PC-3 (cell line): ENCODE data around the gene CLMP. TPM values are rescaled to one million over a fixed set of nuclear protein-coding genes. Genes with fewer than 3 reads are reported as not detected.

Experiments used
- ATAC-seq: fragments of 200-7000 bp; cut with Tn5 transposase; 2 replicates; pipeline ENCODE4 v1.9.1; 2020; ENCODE audit warnings: mild to moderate bottlenecking, moderate library complexity
- BruUV-seq: library from RNA; stranded (reverse); fragments of 400-500 nt; replicated peaks from 2 replicates; lab custom pipeline; 2021; lab: Mats Ljungman, UMichigan
- CTCF ChIA-PET: fragments of 300-600 bp; sonication (Branson Sonifier 250); formaldehyde crosslinking; loops from one replicate; lab custom pipeline; 2022; ENCODE audit warnings: antibody characterized with exemption; lab: Charles Lee
- POLR2A ChIA-PET: fragments of 300-600 bp; sonication (Branson Sonifier 250); formaldehyde crosslinking; loops from one replicate; lab custom pipeline; 2022; ENCODE audit warnings: antibody characterized with exemption; ENCODE audit not compliant: unreplicated experiment; lab: Charles Lee
- DNase-seq: peaks from one replicate; pipeline ENCODE4 v3.0.0-alpha.2; 2015
- H2AFZ ChIP-seq: fragments of 300-600 bp; sonication (generic); 2 replicates; pipeline ENCODE4 v1.6.0; 2016; ENCODE audit warnings: antibody characterized with exemption, low read length
- H3F3A ChIP-seq: fragments of 300-600 bp; sonication (generic); one replicate; pipeline ENCODE4 v1.6.0; 2017; ENCODE audit warnings: antibody characterized with exemption, low read length, control low read depth, mild to moderate bottlenecking; ENCODE audit not compliant: unreplicated experiment
- H3K27ac ChIP-seq: fragments of 300-600 bp; sonication (generic); 2 replicates; pipeline ENCODE4 v1.5.1; 2016; ENCODE audit warnings: mild to moderate bottlenecking, low read length
- H3K27me3 ChIP-seq: fragments of 300-600 bp; sonication (generic); 2 replicates; pipeline ENCODE4 v1.6.1; 2016; ENCODE audit warnings: low read length, mixed read lengths
- H3K36me3 ChIP-seq: fragments of 300-600 bp; sonication (generic); 2 replicates; pipeline ENCODE4 v1.6.1; 2016; ENCODE audit warnings: low read depth, mixed run types, low read length, mixed read lengths
- H3K4me1 ChIP-seq: fragments of 300-600 bp; sonication (generic); 2 replicates; pipeline ENCODE4 v1.5.1; 2016; ENCODE audit warnings: low read length; ENCODE audit not compliant: insufficient read depth
- H3K4me2 ChIP-seq: fragments of 300-600 bp; sonication (generic); 2 replicates; pipeline ENCODE4 v1.6.0; 2016; ENCODE audit warnings: low read length
- H3K4me3 ChIP-seq: fragments of 300-600 bp; sonication (generic); 2 replicates; pipeline ENCODE4 v1.5.1; 2016; ENCODE audit warnings: mild to moderate bottlenecking, low read length, mixed read lengths
- H3K79me2 ChIP-seq: fragments of 300-600 bp; sonication (generic); 2 replicates; pipeline ENCODE4 v1.6.1; 2017; ENCODE audit warnings: low read length, mixed read lengths
- H3K9ac ChIP-seq: fragments of 300-600 bp; sonication (generic); 2 replicates; pipeline ENCODE4 v1.6.0; 2016; ENCODE audit warnings: mild to moderate bottlenecking, low read length
- H3K9me2 ChIP-seq: fragments of 300-600 bp; sonication (generic); replicated peaks from 2 replicates; pipeline ENCODE4 v1.6.1; 2016; ENCODE audit warnings: mixed run types, low read length, mixed read lengths
- H3K9me3 ChIP-seq: fragments of 300-600 bp; sonication (generic); 2 replicates; pipeline ENCODE4 v1.6.1; 2016; ENCODE audit warnings: low read length, mixed read lengths
- H4K20me1 ChIP-seq: fragments of 300-600 bp; sonication (generic); 2 replicates; pipeline ENCODE4 v1.6.1; 2016; ENCODE audit warnings: low read length, mixed read lengths
- CTCF ChIP-seq: fragments of 300-600 bp; sonication (generic); conservative IDR thresholded peaks from 2 replicates; pipeline ENCODE4 v1.5.1; 2017; ENCODE audit warnings: antibody characterized with exemption, low read depth, mild to moderate bottlenecking, low read length
- EZH2 ChIP-seq: fragments of 300-600 bp; sonication (generic); IDR thresholded peaks from one replicate; pipeline ENCODE4 v1.6.1; 2017; ENCODE audit warnings: antibody characterized with exemption, mild to moderate bottlenecking, low read length; ENCODE audit not compliant: unreplicated experiment
- EZH2phosphoT487 ChIP-seq: fragments of 300-600 bp; sonication (generic); IDR thresholded peaks from 2 replicates; pipeline ENCODE4 v1.6.1; 2018; ENCODE audit warnings: mild to moderate bottlenecking, antibody characterized with exemption, low read length, borderline replicate concordance
- intact Hi-C: fragments of 100-400 bp; cut with micrococcal nuclease; formaldehyde crosslinking; loops from 2 replicates; pipeline ENCODE4 v1.9.0; 2023
- total RNA-seq: library from RNA; depleted of rRNA; stranded (reverse); fragments of >200 nt; gene quantifications from 2 replicates; pipeline ENCODE4 v1.2.3, GENCODE V29; 2014

Gene CLMP
- total RNA-seq, 1 experiment from 2014 or later = 30.4 TPM

GRCh38 chr11:123180574-123180973, 14.5 kb downstream of the CLMP start:
- H3K9me3 ChIP-seq = no peaks in the 10 kb centered on the region
- POLR2A ChIA-PET = no interaction called here
- H3K4me3 ChIP-seq = no peak overlapping the region
- H3K9ac ChIP-seq = no peak overlapping the region
- H3K36me3 ChIP-seq = peaks cover 13% of the 10 kb centered on the region; the same call in 1 of the 2 replicates
- DNase-seq (peak; percentile 70), ATAC-seq (no peak; the same call in 1 of the 2 replicates)
- CTCF ChIA-PET = no interaction called here
- peaks cover 50% of the 10 kb centered on the region for H3K4me1 ChIP-seq
- intact Hi-C loops = no loop called here
- H3F3A ChIP-seq = no peaks in the 10 kb centered on the region
- TF ChIP-seq EZH2 (no peak), EZH2phosphoT487 (no peak), CTCF (no peak)
- H3K4me2 ChIP-seq = no peak overlapping the region
- H3K27ac ChIP-seq = peak overlapping the region; percentile 24
- H4K20me1 ChIP-seq = no peaks in the 10 kb centered on the region
- no peaks in the 10 kb centered on the region for H3K27me3 ChIP-seq
- no peak overlapping the region for H2AFZ ChIP-seq
- no TSS peak for BruUV-seq
- no peaks in the 10 kb centered on the region for H3K9me2 ChIP-seq
- peaks cover 21% of the 10 kb centered on the region; the same call in 1 of the 2 replicates for H3K79me2 ChIP-seq

GRCh38 chr11:123180166-123180565, 14.9 kb downstream of the CLMP start:
- H3K79me2 ChIP-seq = peaks cover 20% of the 10 kb centered on the region; the same call in 1 of the 2 replicates
- H3K9ac ChIP-seq = no peak overlapping the region
- ATAC-seq (no peak), DNase-seq (no peak)
- peaks cover 50% of the 10 kb centered on the region for H3K4me1 ChIP-seq
- no peaks in the 10 kb centered on the region for H3K9me2 ChIP-seq
- TF ChIP-seq EZH2phosphoT487 = no peak
- TF ChIP-seq EZH2 = no peak
- no peak for TF ChIP-seq CTCF
- intact Hi-C loops = no loop called here
- POLR2A ChIA-PET = no interaction called here
- H3K9me3 ChIP-seq = no peaks in the 10 kb centered on the region
- no peak overlapping the region for H3K4me2 ChIP-seq
- H3F3A ChIP-seq = peaks cover 2% of the 10 kb centered on the region
- no peaks in the 10 kb centered on the region for H3K27me3 ChIP-seq
- H4K20me1 ChIP-seq = no peaks in the 10 kb centered on the region
- BruUV-seq = no TSS peak
- peaks cover 13% of the 10 kb centered on the region; the same call in 1 of the 2 replicates for H3K36me3 ChIP-seq
- CTCF ChIA-PET = no interaction called here
- H3K27ac ChIP-seq = peak overlapping the region; percentile 24
- no peak overlapping the region for H3K4me3 ChIP-seq
- no peak overlapping the region for H2AFZ ChIP-seq

- Histone ChIP-seq H3K4me3 (no peak overlapping the region), H3K9me3 (no peaks in the 10 kb centered on the region), H2AFZ (no peak overlapping the region), H3K27me3 (no peaks in the 10 kb centered on the region), H3K36me3 (peaks cover 13% of the 10 kb centered on the region; the same call in 1 of the 2 replicates), H3K27ac (no peak overlapping the region), H3K9me2 (no peaks in the 10 kb centered on the region), H3F3A (peaks cover 6% of the 10 kb centered on the region), H3K79me2 (peaks cover 20% of the 10 kb centered on the region; the same call in 1 of the 2 replicates), H3K9ac (no peak overlapping the region), H4K20me1 (no peaks in the 10 kb centered on the region), H3K4me1 (peaks cover 50% of the 10 kb centered on the region), H3K4me2 (no peak overlapping the region)
- no peak for DNase-seq
- no peak for TF ChIP-seq EZH2
- TF ChIP-seq CTCF = no peak
- ChIA-PET POLR2A (no interaction called here), CTCF (no interaction called here)
- ATAC-seq = no peak
- intact Hi-C loops = no loop called here
- no TSS peak for BruUV-seq
Observed at GRCh38 chr11:123179586-123179985, 15.5 kb downstream of the CLMP start.
